GM23338 (cell line): Measurements from ENCODE around the gene BPI.

ENCODE experiments used
- CREB1 ChIP-seq: fragments of 250-450 bp; sonication (Bioruptor Pico); IDR thresholded peaks from 2 replicates; pipeline ENCODE4 v1.5.0; 2020; ENCODE audit warnings: low read depth, mild to moderate bottlenecking, moderate library complexity
- ETS1 ChIP-seq: IDR thresholded peaks from 2 replicates; pipeline ENCODE4 v1.6.1; 2016; ENCODE audit warnings: antibody characterized with exemption
- EZH2 ChIP-seq: fragments of 200-600 bp; sonication (generic); IDR thresholded peaks from one replicate; pipeline ENCODE4 v1.8.0; 2017; ENCODE audit warnings: antibody characterized with exemption, mild to moderate bottlenecking, low read depth; ENCODE audit not compliant: unreplicated experiment
- EZH2phosphoT487 ChIP-seq: fragments of 200-600 bp; sonication (generic); IDR thresholded peaks from one replicate; pipeline ENCODE4 v1.8.1; 2018; ENCODE audit warnings: antibody characterized with exemption; ENCODE audit not compliant: unreplicated experiment
- JUNB ChIP-seq: IDR thresholded peaks from one replicate; pipeline ENCODE4 v1.6.1; 2016; ENCODE audit warnings: antibody characterized with exemption; ENCODE audit not compliant: unreplicated experiment
- NANOG ChIP-seq: IDR thresholded peaks from 2 replicates; pipeline ENCODE4 v1.6.1; 2016; ENCODE audit warnings: antibody characterized with exemption, borderline replicate concordance
- POLR2AphosphoS5 ChIP-seq: IDR thresholded peaks from 2 replicates; pipeline ENCODE4 v1.6.1; 2016; ENCODE audit warnings: antibody characterized with exemption, low read depth
- REST ChIP-seq: IDR thresholded peaks from one replicate; pipeline ENCODE4 v1.6.1; 2018; ENCODE audit warnings: antibody characterized with exemption; ENCODE audit not compliant: unreplicated experiment
- STAT1 ChIP-seq: IDR thresholded peaks from one replicate; pipeline ENCODE4 v1.6.1; 2016; ENCODE audit warnings: antibody characterized with exemption; ENCODE audit not compliant: unreplicated experiment
- ZNF114 ChIP-seq: fragments of 250-450 bp; sonication (Bioruptor Pico); IDR thresholded peaks from 2 replicates; pipeline ENCODE4 v1.5.0; 2020; ENCODE audit warnings: mild to moderate bottlenecking, moderate library complexity
- ZNF331 ChIP-seq: fragments of 250-450 bp; sonication (Bioruptor Pico); IDR thresholded peaks from 2 replicates; pipeline ENCODE4 v1.5.0; 2020; ENCODE audit warnings: low read depth, mild to moderate bottlenecking, moderate library complexity
- TF ChIP-seq, protein P1 (sequence below), 2 experiments: fragments of 200-600 bp in 1 of 2; sonication (generic) in 1 of 2; conservative IDR thresholded peaks; 2 replicates each; pipeline versions ENCODE4 v1.5.1 to v1.6.1; 2016 to 2017; ENCODE audit warnings: antibody characterized with exemption in 2 of 2, low read depth in 2 of 2, mild to moderate bottlenecking in 2 of 2, moderate library complexity in 1 of 2
- TF ChIP-seq, protein P2 (sequence below): fragments of 250-450 bp; sonication (Bioruptor Pico); IDR thresholded peaks from 2 replicates; pipeline ENCODE4 v1.5.0; 2020; ENCODE audit warnings: mild to moderate bottlenecking, moderate library complexity

DNA sequence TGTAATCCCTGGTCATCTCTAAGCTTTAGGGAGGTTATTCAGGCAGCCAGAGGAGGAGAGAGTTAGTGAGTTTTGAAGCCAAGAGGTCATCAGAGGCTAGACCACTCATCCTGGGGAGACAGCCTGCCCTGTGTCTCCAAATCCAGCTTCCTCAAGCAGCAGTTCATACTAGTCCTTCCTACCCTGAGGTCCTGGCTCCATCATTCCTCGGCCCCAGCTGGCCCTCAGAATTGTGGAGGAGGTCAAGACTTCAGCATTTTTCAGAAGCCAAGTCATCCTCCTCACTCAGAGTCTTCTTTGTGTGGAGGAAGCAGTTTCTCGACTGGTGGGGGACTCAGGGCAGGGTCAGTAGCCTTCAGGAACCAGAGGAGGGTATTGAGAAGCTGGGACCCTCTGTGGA lies 31.0 kb upstream of the BPI start:
- TF ChIP-seq, protein P1, sequence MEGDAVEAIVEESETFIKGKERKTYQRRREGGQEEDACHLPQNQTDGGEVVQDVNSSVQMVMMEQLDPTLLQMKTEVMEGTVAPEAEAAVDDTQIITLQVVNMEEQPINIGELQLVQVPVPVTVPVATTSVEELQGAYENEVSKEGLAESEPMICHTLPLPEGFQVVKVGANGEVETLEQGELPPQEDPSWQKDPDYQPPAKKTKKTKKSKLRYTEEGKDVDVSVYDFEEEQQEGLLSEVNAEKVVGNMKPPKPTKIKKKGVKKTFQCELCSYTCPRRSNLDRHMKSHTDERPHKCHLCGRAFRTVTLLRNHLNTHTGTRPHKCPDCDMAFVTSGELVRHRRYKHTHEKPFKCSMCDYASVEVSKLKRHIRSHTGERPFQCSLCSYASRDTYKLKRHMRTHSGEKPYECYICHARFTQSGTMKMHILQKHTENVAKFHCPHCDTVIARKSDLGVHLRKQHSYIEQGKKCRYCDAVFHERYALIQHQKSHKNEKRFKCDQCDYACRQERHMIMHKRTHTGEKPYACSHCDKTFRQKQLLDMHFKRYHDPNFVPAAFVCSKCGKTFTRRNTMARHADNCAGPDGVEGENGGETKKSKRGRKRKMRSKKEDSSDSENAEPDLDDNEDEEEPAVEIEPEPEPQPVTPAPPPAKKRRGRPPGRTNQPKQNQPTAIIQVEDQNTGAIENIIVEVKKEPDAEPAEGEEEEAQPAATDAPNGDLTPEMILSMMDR (conservative IDR thresholded peaks at IDR 0.05; ENCODE audit: low read depth in 2 of 2), result no peak
- TF ChIP-seq EZH2phosphoT487 (no peak), REST (no peak), EZH2 (no peak), POLR2AphosphoS5 (no peak), JUNB (no peak), ETS1 (no peak), CREB1 (CRISPR knock-in tag) (no peak), NANOG (no peak), ZNF331 (no peak), ZNF114 (CRISPR knock-in tag) (no peak), STAT1 (no peak)
- TF ChIP-seq, protein P2, sequence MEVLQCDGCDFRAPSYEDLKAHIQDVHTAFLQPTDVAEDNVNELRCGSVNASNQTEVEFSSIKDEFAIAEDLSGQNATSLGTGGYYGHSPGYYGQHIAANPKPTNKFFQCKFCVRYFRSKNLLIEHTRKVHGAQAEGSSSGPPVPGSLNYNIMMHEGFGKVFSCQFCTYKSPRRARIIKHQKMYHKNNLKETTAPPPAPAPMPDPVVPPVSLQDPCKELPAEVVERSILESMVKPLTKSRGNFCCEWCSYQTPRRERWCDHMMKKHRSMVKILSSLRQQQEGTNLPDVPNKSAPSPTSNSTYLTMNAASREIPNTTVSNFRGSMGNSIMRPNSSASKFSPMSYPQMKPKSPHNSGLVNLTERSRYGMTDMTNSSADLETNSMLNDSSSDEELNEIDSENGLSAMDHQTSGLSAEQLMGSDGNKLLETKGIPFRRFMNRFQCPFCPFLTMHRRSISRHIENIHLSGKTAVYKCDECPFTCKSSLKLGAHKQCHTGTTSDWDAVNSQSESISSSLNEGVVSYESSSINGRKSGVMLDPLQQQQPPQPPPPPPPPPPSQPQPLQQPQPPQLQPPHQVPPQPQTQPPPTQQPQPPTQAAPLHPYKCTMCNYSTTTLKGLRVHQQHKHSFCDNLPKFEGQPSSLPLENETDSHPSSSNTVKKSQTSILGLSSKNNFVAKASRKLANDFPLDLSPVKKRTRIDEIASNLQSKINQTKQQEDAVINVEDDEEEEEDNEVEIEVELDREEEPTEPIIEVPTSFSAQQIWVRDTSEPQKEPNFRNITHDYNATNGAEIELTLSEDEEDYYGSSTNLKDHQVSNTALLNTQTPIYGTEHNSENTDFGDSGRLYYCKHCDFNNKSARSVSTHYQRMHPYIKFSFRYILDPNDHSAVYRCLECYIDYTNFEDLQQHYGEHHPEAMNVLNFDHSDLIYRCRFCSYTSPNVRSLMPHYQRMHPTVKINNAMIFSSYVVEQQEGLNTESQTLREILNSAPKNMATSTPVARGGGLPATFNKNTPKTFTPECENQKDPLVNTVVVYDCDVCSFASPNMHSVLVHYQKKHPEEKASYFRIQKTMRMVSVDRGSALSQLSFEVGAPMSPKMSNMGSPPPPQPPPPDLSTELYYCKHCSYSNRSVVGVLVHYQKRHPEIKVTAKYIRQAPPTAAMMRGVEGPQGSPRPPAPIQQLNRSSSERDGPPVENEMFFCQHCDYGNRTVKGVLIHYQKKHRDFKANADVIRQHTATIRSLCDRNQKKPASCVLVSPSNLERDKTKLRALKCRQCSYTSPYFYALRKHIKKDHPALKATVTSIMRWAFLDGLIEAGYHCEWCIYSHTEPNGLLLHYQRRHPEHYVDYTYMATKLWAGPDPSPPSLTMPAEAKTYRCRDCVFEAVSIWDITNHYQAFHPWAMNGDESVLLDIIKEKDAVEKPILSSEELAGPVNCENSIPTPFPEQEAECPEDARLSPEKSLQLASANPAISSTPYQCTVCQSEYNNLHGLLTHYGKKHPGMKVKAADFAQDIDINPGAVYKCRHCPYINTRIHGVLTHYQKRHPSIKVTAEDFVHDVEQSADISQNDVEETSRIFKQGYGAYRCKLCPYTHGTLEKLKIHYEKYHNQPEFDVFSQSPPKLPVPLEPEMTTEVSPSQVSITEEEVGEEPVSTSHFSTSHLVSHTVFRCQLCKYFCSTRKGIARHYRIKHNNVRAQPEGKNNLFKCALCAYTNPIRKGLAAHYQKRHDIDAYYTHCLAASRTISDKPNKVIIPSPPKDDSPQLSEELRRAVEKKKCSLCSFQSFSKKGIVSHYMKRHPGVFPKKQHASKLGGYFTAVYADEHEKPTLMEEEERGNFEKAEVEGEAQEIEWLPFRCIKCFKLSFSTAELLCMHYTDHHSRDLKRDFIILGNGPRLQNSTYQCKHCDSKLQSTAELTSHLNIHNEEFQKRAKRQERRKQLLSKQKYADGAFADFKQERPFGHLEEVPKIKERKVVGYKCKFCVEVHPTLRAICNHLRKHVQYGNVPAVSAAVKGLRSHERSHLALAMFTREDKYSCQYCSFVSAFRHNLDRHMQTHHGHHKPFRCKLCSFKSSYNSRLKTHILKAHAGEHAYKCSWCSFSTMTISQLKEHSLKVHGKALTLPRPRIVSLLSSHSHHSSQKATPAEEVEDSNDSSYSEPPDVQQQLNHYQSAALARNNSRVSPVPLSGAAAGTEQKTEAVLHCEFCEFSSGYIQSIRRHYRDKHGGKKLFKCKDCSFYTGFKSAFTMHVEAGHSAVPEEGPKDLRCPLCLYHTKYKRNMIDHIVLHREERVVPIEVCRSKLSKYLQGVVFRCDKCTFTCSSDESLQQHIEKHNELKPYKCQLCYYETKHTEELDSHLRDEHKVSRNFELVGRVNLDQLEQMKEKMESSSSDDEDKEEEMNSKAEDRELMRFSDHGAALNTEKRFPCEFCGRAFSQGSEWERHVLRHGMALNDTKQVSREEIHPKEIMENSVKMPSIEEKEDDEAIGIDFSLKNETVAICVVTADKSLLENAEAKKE, result no peak
